Suprapubic skin (tissue), 4 donors: Measurements from ENCODE around the gene HYI.

ENCODE experiments used
- EP300 ChIP-seq: sonication (generic); formaldehyde crosslinking; IDR thresholded peaks from one replicate; pipeline ENCODE4 v1.6.1; 2017; ENCODE audit warnings: antibody characterized with exemption
- POLR2A ChIP-seq, 2 donors: fragments of 450-650 bp; IDR thresholded peaks; one replicate each; pipeline ENCODE4 v1.6.1; 2017; ENCODE audit warnings: antibody characterized with exemption in 2 of 2, mild to moderate bottlenecking in 2 of 2, moderate library complexity in 2 of 2
- POLR2AphosphoS5 ChIP-seq, 3 donors: sonication (generic); formaldehyde crosslinking; IDR thresholded peaks; one replicate each; pipeline ENCODE4 v1.6.1; 2017; ENCODE audit warnings: antibody characterized with exemption in 3 of 3
- TF ChIP-seq, protein P1 (sequence below), 2 donors: fragments of 200-600 bp in 1 of 2; fragments of 450-650 bp in 1 of 2; sonication (generic) in 1 of 2; IDR thresholded peaks; one replicate each; pipeline ENCODE4 v1.5.1; 2016 to 2019; ENCODE audit warnings: antibody characterized with exemption in 2 of 2, mild to moderate bottlenecking in 1 of 2, moderate library complexity in 1 of 2

DNA sequence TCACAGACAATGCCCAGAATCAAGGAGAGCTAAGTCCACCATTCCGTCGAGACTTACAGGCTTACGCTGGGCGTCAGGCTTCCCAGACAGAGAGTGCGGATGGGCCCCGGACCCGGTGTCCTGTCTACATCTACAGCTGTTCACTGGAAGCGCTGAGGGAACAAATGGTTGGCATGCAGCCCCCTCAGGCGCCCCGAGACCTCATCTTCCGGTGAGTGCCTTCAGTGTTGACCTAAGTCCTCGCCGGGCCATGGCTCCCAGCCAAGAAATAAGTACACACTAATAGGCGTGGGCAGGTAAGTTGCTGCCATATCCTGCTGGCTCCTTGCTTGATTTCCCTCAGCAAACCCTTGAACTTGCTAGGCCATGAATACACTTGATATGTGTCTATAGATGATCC is 26.2 kb downstream of the HYI start:
- TF ChIP-seq, protein P1, sequence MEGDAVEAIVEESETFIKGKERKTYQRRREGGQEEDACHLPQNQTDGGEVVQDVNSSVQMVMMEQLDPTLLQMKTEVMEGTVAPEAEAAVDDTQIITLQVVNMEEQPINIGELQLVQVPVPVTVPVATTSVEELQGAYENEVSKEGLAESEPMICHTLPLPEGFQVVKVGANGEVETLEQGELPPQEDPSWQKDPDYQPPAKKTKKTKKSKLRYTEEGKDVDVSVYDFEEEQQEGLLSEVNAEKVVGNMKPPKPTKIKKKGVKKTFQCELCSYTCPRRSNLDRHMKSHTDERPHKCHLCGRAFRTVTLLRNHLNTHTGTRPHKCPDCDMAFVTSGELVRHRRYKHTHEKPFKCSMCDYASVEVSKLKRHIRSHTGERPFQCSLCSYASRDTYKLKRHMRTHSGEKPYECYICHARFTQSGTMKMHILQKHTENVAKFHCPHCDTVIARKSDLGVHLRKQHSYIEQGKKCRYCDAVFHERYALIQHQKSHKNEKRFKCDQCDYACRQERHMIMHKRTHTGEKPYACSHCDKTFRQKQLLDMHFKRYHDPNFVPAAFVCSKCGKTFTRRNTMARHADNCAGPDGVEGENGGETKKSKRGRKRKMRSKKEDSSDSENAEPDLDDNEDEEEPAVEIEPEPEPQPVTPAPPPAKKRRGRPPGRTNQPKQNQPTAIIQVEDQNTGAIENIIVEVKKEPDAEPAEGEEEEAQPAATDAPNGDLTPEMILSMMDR (IDR thresholded peaks at IDR 0.05), result no peak
- no peak for TF ChIP-seq EP300
- no peak for TF ChIP-seq POLR2A (IDR thresholded peaks at IDR 0.05)
- TF ChIP-seq POLR2AphosphoS5 (IDR thresholded peaks at IDR 0.05), result no peak
